Stimulated activated CD4-positive, alpha-beta T cell treated with anti-CD3 and anti-CD28 coated beads, Interleukin-1b, Interleukin-23, amount 100 ng/mL, for 48 hours (primary cell): ENCODE data around the gene SMIM35.

Experiments used
- DNase-seq: peaks from one replicate; pipeline ENCODE4 v3.0.0-alpha.2; 2020

Gene SMIM35

GRCh38 chr11:118055966-118056365, 30.8 kb downstream of the SMIM35 start:
- DNase-seq = no peak

- no peak for DNase-seq
Measured at GRCh38 chr11:118054712-118055640, 31.8 kb downstream of the SMIM35 start.

- no peak for DNase-seq
Measured at GRCh38 chr11:118052581-118053206, 34.1 kb downstream of the SMIM35 start.

GRCh38 chr11:118051611-118052461, 34.9 kb downstream of the SMIM35 start:
- DNase-seq = peak; percentile 71

- DNase-seq = no peak
Measured at GRCh38 chr11:118051136-118051610, 35.6 kb downstream of the SMIM35 start.

- DNase-seq = no peak
Measured at GRCh38 chr11:118050208-118050891, 36.4 kb downstream of the SMIM35 start.

- DNase-seq = no peak
Measured at GRCh38 chr11:118049771-118050170, 37.0 kb downstream of the SMIM35 start.

GRCh38 chr11:118048472-118049370, 38.0 kb downstream of the SMIM35 start:
- DNase-seq = no peak

GRCh38 chr11:118047749-118048148, 39.0 kb downstream of the SMIM35 start:
- no peak for DNase-seq

- peak; percentile 30 for DNase-seq
Measured at GRCh38 chr11:118046964-118047700, 39.6 kb downstream of the SMIM35 start.

- DNase-seq = peak; percentile 39
Measured at GRCh38 chr11:118046051-118046963, 40.5 kb downstream of the SMIM35 start.

GRCh38 chr11:118045191-118045590, 41.6 kb downstream of the SMIM35 start:
- DNase-seq = no peak

- no peak for DNase-seq
Measured at GRCh38 chr11:118042796-118043195, 44.0 kb downstream of the SMIM35 start.

- no peak for DNase-seq
Measured at GRCh38 chr11:118042141-118042540, 44.6 kb downstream of the SMIM35 start.

GRCh38 chr11:118033443-118033842, 53.3 kb downstream of the SMIM35 start:
- DNase-seq = no peak

- no peak for DNase-seq
Measured at GRCh38 chr11:118028626-118029025, 58.1 kb downstream of the SMIM35 start.

- DNase-seq = no peak
Measured at GRCh38 chr11:118027694-118028093, 59.1 kb downstream of the SMIM35 start.

GRCh38 chr11:118021146-118021545, 65.6 kb downstream of the SMIM35 start:
- DNase-seq = no peak

GRCh38 chr11:118018401-118018800, 68.4 kb downstream of the SMIM35 start:
- DNase-seq = no peak
